Adrenal gland (tissue), 5 donors: ENCODE data around the gene IL1RAPL1.

Experiments used
- CTCF ChIP-seq, 6 experiments: fragments of 450-650 bp in 4 of 6; fragments of 200-600 bp in 2 of 6; sonication (generic) in 1 of 6; IDR thresholded peaks; 1 replicate in 5 of 6; 2 replicates in 1 of 6; pipeline versions ENCODE4 v1.5.1 to v1.8.0; 2016 to 2021; ENCODE audit warnings: antibody characterized with exemption in 6 of 6, mild to moderate bottlenecking in 2 of 6, moderate library complexity in 1 of 6
- POLR2A ChIP-seq, 2 donors: fragments of 450-650 bp; IDR thresholded peaks; one replicate each; pipeline ENCODE4 v1.6.1; 2017; ENCODE audit warnings: antibody characterized with exemption in 2 of 2, mild to moderate bottlenecking in 2 of 2, moderate library complexity in 1 of 2
- donor health status: DM: no; HTN: no; CAD: no.

- TF ChIP-seq CTCF (IDR thresholded peaks at IDR 0.05) (no peak), POLR2A (IDR thresholded peaks at IDR 0.05) (no peak)
Observed at GRCh38 chrX:28552322-28552721, 34.9 kb upstream of the IL1RAPL1 start.
